ENCODE measurements around the gene GNAQ. TPM values are rescaled to one million over a fixed set of nuclear protein-coding genes. Genes with fewer than 3 reads are reported as not detected.

GNAQ gene
- total and polyA plus RNA-seq, 2 donors (not counting 1 experiment from before 2014, with no cell fraction given) = 0.60 to 1.4 TPM

DNA sequence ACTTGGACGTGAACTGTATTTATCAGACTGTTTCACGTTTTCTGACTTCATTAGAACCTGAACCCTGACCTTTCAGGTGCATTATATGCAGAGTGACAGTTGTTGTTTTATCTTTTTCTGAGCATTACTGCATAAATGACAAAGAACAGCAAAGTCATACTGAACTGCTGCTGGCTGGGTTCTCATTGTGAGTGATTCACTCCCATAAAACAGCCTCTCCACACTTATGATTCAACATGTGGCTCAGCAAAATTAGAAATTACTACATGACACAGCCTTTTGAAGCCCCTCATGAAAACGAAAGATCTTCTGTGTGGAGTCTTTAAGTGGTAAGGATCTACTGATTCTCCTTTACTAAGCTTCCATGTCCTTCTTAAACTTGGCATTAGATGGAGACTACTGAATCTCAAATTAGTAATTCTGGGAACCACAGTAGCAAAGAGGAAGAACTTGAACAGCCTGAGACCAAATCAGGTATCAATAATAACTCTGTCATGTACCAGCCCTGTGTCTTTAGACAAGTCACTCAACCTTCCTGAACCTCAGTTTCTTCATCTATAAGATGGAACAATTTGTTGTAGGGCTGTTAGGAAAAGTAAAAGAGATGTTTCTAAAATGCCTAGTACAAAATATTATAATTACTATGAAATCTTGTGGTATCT lies 211.2 kb downstream of the GNAQ start:
- Mint-ChIP-seq H3K9me3 (ENCODE audit: insufficient read depth) (no peaks in the 10 kb centered on the region), H3K4me1 (no peaks in the 10 kb centered on the region), H3K27ac (no peak overlapping the region), H3K4me3 (no peak overlapping the region), H3K27me3 (peaks cover 5% of the 10 kb centered on the region)
- H3K36me3 ChIP-seq (replicated peaks in 1 of 2; ENCODE audit: control extremely low read depth in 1 of 2, control insufficient read depth in 1 of 2, extremely low read depth in 1 of 2, insufficient read depth in 2 of 2, low read length in 1 of 2) = no peaks in the 10 kb centered on the region
- DNase-seq = no peak
- no peak overlapping the region for H3K27ac ChIP-seq (ENCODE audit: low read length in 2 of 2)
- H3K9me3 ChIP-seq (ENCODE audit: control extremely low read depth in 1 of 3, control insufficient read depth in 2 of 3, insufficient read depth in 1 of 3, low read length in 2 of 3) = no peaks in the 10 kb centered on the region
- ChIA-PET CTCF (no interaction called here), POLR2A (no interaction called here)
- no CpG with 5 or more reads among the region's 3 CpGs for WGBS (ENCODE audit: insufficient coverage)
- no peak for TF ChIP-seq EZH2 (IDR thresholded peaks at IDR 0.05; ENCODE audit: borderline replicate concordance, insufficient read depth, low read depth, low read length, poor library complexity, severe bottlenecking)
- TF ChIP-seq, protein P1, sequence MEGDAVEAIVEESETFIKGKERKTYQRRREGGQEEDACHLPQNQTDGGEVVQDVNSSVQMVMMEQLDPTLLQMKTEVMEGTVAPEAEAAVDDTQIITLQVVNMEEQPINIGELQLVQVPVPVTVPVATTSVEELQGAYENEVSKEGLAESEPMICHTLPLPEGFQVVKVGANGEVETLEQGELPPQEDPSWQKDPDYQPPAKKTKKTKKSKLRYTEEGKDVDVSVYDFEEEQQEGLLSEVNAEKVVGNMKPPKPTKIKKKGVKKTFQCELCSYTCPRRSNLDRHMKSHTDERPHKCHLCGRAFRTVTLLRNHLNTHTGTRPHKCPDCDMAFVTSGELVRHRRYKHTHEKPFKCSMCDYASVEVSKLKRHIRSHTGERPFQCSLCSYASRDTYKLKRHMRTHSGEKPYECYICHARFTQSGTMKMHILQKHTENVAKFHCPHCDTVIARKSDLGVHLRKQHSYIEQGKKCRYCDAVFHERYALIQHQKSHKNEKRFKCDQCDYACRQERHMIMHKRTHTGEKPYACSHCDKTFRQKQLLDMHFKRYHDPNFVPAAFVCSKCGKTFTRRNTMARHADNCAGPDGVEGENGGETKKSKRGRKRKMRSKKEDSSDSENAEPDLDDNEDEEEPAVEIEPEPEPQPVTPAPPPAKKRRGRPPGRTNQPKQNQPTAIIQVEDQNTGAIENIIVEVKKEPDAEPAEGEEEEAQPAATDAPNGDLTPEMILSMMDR (IDR thresholded peaks at IDR 0.05) = no peak
- no peaks in the 10 kb centered on the region for H4K20me1 ChIP-seq (ENCODE audit: control insufficient read depth, insufficient read depth, low read length, poor library complexity, severe bottlenecking)
- H3K9ac ChIP-seq (ENCODE audit: low read length) = no peak overlapping the region
- no peaks in the 10 kb centered on the region for H3K27me3 ChIP-seq (replicated peaks in 1 of 4; ENCODE audit: control extremely low read depth in 1 of 4, control insufficient read depth in 3 of 4, insufficient read depth in 4 of 4, low read length in 3 of 4)
- no peak overlapping the region for H3K4me2 ChIP-seq (replicated peaks; ENCODE audit: low read depth, low read length, poor library complexity, severe bottlenecking)
- no peaks in the 10 kb centered on the region for H3K4me1 ChIP-seq (ENCODE audit: control insufficient read depth in 2 of 2, insufficient read depth in 2 of 2, low read length in 2 of 2)
- intact Hi-C loops (cut with micrococcal nuclease) = no loop called here
- H2AFZ ChIP-seq (ENCODE audit: insufficient read depth, low read depth, low read length, poor library complexity, severe bottlenecking) = no peak overlapping the region
- no peak for ATAC-seq (ENCODE audit: low read depth)
- no peak overlapping the region for H3K4me3 ChIP-seq (ENCODE audit: control extremely low read depth in 1 of 5, extremely low read depth in 1 of 5, insufficient read depth in 1 of 5, low read depth in 2 of 5, low read length in 4 of 5)
- H3K79me2 ChIP-seq (ENCODE audit: control insufficient read depth, insufficient read depth, low read length) = no peaks in the 10 kb centered on the region

DNA sequence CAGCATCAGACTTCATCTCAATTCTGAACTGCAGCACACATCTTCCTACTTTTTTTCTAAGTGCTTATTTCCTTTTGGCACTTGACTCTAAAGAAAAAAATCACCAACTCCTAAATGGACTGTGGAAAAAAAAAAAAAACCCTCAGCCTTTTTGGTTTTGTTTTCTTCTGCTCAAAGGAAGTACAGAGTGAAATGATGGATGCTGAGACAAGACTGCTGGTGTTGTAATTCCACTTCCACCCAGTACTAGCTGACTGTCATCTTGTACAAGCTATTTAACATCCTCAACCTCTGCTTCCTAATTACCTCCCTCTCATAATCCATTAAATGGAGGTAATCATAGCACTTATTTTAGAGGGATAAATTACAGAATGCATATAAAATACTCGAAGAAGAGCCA lies 212.0 kb downstream of the GNAQ start:
- no CpG with 5 or more reads among the region's 1 CpG for WGBS (ENCODE audit: insufficient coverage)
- no peak overlapping the region for H3K4me3 Mint-ChIP-seq
- peaks cover 5% of the 10 kb centered on the region for H3K27me3 Mint-ChIP-seq
- intact Hi-C loops (cut with micrococcal nuclease) = no loop called here
- H3K4me1 Mint-ChIP-seq = no peaks in the 10 kb centered on the region
- H3K9me3 Mint-ChIP-seq (ENCODE audit: insufficient read depth) = no peaks in the 10 kb centered on the region
- H3K4me2 ChIP-seq (replicated peaks; ENCODE audit: low read depth, low read length, poor library complexity, severe bottlenecking) = no peak overlapping the region
- ChIA-PET POLR2A (no interaction called here), CTCF (interaction anchor here (1.3 kb wide), 1 partner anchor 9 kb away, joined by 5 read pairs; no protein-coding TSS in a partner anchor)
- no peaks in the 10 kb centered on the region for H3K79me2 ChIP-seq (ENCODE audit: control insufficient read depth, insufficient read depth, low read length)
- H3K27ac Mint-ChIP-seq = no peak overlapping the region
- no peaks in the 10 kb centered on the region for H3K36me3 ChIP-seq (replicated peaks in 1 of 2; ENCODE audit: control extremely low read depth in 1 of 2, control insufficient read depth in 1 of 2, extremely low read depth in 1 of 2, insufficient read depth in 2 of 2, low read length in 1 of 2)
- no peaks in the 10 kb centered on the region for H4K20me1 ChIP-seq (ENCODE audit: control insufficient read depth, insufficient read depth, low read length, poor library complexity, severe bottlenecking)
- no peak for TF ChIP-seq EZH2 (IDR thresholded peaks at IDR 0.05; ENCODE audit: borderline replicate concordance, insufficient read depth, low read depth, low read length, poor library complexity, severe bottlenecking)
- TF ChIP-seq, protein P1 (IDR thresholded peaks at IDR 0.05) = no peak
- no peaks in the 10 kb centered on the region for H3K4me1 ChIP-seq (ENCODE audit: control insufficient read depth in 2 of 2, insufficient read depth in 2 of 2, low read length in 2 of 2)
- no peaks in the 10 kb centered on the region for H3K9me3 ChIP-seq (ENCODE audit: control extremely low read depth in 1 of 3, control insufficient read depth in 2 of 3, insufficient read depth in 1 of 3, low read length in 2 of 3)
- no peak for ATAC-seq (ENCODE audit: low read depth)
- no peak overlapping the region for H3K9ac ChIP-seq (ENCODE audit: low read length)
- no peak overlapping the region for H2AFZ ChIP-seq (ENCODE audit: insufficient read depth, low read depth, low read length, poor library complexity, severe bottlenecking)
- H3K27me3 ChIP-seq (replicated peaks in 1 of 4; ENCODE audit: control extremely low read depth in 1 of 4, control insufficient read depth in 3 of 4, insufficient read depth in 4 of 4, low read length in 3 of 4) = no peaks in the 10 kb centered on the region
- H3K27ac ChIP-seq (ENCODE audit: low read length in 2 of 2) = no peak overlapping the region
- no peak for DNase-seq
- H3K4me3 ChIP-seq (ENCODE audit: control extremely low read depth in 1 of 5, extremely low read depth in 1 of 5, insufficient read depth in 1 of 5, low read depth in 2 of 5, low read length in 4 of 5) = no peak overlapping the region

Data from B cell (primary cell).